ENCODE measurements around the gene LCA5L.

LCA5L gene

DNA sequence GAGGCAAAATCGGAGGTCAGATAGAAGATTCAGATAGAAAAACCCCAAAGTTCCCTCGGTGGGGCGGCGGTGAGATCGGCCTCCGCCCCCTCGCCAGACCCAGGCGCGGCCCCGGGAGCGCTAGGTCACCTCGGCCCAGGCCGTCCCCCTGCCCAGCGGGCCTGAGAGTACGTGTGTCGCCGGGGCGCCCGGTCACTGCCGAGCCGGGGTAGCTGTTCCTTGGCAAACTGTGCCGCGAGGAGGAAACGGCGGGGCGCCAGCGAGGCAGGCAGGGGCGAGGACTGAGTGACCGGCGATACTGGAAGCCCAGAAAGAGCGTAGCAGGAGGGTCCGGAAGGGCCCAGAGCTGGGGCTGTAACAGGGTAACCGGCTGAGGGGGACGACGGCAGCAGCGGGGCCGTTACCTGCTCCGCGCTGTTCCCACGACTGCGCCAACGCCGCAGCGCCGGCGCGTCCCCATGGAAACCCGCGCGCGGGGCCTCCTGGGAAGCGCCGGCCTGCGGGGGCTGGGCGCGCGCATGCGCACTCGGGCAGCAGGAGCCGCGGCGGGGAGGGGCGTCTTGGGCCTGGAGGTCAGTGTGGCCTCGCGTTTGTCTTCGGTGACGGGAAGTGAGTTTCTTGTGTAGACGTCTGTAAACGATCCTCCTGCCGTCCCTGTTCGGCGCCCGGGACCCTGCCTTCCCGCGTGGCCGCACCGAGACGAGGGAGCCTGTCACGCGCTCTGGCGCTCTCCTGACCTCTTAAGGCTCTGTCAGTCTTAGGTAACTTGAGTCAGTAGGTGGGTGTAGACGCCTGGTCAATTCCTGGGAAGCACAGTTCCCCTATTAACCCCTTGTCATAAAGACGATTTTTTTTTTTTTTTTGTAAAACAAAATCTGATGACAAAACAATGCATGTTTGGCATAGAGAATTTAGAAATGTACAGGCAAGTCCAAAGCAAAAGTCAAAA, at the start of gene LCA5L:
LCA5L (minus strand) TSS at position 458 of the 949 bp plus-strand sequence. CDS start 17,285 bp downstream, outside the sequence.
- DNase-seq (ENCODE audit: low read depth in 2 of 3, low spot score in 1 of 3): peak; percentile 80 to 85 (median 84)

DNA sequence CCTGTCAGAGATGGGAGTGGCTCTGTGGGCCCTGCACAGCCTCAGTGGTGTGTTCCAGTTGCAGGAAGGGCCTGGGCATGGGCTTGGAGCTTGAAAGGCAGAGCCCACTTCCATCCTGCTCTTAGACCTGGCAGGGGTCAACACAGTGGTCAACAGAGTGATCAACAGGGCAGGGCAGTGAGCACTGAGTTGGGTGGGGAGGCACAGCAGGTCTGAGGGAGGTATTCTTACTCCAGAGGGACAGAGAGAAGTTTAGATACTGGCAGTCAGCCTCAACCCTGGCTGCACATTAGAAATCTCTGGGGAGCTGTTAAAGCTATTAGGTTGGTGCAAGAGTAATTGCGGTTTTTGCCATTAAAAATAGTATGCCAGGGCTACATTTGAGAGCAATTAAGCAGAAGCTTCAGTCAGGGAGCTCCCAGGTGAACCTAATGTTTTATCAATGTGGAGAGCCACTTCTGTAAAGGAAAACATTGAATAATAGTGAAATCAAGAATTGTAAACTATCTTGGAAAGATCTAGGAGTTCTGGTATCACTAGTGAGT, 43.9 kb upstream of the LCA5L start:
- DNase-seq (ENCODE audit: low read depth in 2 of 3, low spot score in 1 of 3): no peak

DNA sequence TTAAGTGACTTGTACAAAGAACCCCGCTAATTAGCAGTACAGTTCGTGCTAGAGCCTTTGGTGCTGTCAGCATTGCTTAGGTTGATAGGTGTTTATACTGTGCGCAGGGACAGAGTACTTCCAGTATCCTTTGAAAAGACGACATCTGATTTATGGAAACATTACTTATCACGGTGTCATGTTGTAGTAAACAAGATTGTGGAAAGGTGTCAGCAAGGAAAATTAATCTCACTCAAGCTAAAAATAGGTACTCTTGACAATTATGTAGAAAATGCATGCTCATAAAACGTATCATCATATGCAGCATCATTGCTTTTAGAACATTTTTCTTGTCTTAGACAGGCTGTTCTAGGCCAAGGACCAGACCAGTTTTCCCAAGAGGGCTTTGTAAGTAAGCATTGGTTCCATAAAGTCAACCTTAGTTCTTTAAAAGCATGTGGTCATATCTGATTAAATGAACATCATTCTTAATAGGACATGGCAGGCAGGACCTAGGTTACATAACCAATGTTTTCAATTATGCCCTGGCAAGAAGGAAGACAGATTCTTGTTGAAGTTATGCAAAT, 39.2 kb upstream of the LCA5L start:
- no peak for DNase-seq (ENCODE audit: low read depth in 2 of 3, low spot score in 1 of 3)

DNA sequence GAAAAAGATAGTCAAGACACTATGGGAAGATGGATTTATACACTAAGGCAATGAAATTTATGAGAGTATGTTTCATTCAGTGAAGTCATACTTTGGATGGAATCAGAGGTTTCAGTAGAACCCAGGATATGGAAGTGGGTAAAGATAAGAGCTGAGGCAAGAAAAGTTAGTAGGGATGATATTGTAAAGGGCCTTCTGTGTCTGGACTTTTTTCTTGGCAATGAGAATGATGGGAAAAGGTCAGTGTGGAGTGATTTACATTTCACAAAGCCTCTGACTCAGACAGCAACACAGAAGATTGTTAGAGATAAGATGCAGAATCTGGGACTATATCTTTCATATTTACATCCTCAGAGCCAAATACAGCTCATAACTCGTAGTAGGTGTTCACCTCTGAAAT, 38.3 kb upstream of the LCA5L start:
- DNase-seq (ENCODE audit: low read depth in 2 of 3, low spot score in 1 of 3): no peak

DNA sequence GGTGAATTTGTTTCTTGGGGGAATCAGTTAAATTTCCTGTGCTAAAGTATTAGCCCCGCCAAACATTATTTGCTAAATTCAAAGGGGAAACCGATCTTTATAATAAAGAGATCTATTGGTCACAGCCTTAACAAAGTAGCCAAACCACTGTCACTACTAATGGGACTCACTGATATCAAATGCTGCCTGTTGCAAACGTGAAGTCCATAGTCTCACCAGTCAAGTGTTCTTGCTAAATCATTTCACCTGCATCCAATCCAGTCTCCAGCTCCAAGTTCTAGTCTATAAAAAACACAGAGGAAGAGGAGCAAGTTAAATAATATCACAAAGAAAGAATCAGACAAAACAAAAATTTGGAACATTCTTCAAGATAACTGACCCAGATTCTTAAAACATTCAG, 36.3 kb upstream of the LCA5L start:
- no peak for DNase-seq (ENCODE audit: low read depth in 2 of 3, low spot score in 1 of 3)

DNA sequence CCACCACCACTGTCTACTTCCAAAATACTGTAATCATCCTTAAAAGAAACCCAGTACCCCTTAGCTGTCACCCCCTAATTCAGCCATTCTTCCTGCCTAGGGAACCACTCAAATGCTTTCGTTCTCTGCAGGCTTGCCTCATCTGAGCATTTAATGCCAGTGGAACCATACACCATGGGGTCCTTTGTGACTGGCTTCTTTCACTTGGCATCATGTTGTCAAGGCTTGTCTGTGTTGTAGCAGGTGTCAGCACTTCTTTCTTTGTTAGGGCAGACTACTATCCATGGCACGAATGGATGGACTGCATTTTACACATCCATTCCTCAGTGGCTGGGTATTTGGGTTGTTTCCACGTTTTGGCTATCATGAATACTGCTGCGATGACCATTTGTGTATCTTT, 34.7 kb upstream of the LCA5L start:
- DNase-seq (ENCODE audit: low read depth in 2 of 3, low spot score in 1 of 3): no peak

DNA sequence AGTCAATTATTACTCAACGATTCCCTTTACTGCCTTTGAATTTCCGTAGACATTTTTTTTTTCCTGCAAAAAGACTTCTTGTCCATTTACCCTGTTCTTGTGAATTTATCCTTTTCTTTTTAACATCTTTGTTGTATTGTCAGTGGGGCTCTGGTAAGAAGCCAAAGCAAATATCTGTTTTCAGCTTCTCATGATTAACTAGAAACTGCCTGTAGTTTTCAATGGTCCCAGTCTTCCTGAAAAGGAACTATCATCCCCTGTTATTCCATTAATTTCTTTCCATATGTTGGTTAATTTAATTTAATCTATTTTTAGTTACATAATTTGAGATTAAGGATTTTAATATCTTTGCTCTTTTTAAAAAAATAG, 34.2 kb upstream of the LCA5L start:
- no peak for DNase-seq (ENCODE audit: low read depth in 2 of 3, low spot score in 1 of 3)

DNA sequence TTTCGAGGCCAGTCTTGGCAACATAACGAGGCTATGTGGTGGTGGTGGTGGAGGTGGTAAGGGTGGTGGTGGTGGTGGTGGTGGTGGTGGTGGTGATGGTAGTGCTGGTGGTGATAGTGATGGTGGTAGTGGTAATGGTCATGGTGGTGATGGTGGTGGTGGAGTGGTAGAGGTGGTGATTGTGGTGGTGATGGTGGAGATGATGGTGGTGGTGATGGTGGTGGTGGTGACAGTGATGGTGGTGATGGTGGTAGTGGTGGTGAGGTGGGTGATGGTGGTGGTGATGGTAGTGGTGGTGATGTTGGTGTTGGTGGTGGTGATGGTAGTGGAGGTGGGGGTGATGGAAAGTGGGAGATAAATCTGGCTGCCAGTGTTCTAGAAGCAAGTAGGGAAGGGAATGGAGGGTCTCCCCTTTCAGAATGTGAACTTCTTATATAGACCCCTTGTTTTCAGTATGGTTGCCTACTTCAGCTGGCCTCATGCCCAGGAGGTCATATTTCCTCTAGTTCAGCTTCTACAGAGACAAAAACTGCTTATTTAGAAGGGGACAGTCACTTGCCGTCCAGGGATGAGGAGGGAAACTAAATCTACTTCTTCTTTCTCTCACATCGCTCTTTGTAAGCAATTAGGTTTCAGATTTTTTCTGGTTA, 33.7 kb upstream of the LCA5L start:
- no peak for DNase-seq (ENCODE audit: low read depth in 2 of 3, low spot score in 1 of 3)

DNA sequence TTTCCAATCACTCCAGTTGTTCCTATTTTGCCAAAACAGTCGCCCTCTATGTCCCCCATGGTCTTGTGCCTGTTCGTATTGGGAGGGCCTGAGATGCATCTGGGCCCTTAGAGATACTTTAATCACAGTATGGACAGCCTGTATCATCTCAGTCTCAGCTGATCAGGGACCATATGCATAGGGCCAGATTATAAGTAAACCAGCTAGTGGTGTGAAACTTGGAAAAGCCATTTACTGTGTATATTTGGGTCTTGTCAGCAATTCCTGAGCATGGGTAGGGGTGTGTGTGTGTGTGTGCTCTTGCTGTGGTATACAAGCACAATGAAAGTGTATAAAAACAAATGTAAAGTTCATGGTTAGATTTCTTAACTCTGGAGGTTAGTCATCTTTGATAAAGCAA, 29.0 kb upstream of the LCA5L start:
- no peak for DNase-seq (ENCODE audit: low read depth in 2 of 3, low spot score in 1 of 3)

DNA sequence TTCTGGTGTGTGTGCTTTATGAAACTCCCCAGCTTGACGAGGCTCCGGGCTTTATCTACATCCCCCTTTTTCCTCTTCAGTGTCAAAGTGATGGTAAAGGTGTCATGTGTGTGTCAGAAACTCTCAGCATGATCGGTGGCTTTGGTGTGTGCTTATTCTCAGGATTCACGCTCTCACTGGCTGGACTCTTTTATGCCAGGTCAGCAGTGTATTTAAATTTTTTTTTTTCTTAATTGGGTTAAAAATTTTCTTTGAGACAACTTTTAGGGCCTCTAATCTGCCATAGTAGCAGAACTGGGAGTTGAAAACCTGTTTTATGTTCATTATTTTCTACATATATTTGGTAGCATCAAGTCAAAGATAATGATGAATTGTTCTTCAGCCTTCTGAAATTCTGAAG, 27.2 kb upstream of the LCA5L start:
- DNase-seq (ENCODE audit: low read depth in 2 of 3, low spot score in 1 of 3): no peak

DNA sequence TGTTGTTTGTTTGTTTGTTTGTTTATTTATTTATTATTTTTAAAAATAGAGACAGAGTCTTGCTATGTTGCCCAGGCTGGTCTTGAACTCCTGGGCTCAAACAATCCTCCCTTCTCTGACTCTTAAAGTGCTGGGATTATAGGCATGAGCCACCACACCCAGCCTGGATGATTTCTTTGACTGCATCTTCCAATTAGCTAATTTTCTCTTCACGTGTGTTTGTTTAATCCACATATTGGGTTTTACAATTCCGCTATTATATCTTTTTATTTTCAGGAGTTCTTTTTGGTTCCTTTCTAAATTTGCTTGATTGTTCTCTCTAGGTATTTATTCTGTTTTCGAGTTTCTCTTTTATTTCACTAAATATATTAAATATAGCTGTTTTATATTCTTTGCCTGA, 26.0 kb upstream of the LCA5L start:
- no peak for DNase-seq (ENCODE audit: low read depth in 2 of 3, low spot score in 1 of 3)

DNA sequence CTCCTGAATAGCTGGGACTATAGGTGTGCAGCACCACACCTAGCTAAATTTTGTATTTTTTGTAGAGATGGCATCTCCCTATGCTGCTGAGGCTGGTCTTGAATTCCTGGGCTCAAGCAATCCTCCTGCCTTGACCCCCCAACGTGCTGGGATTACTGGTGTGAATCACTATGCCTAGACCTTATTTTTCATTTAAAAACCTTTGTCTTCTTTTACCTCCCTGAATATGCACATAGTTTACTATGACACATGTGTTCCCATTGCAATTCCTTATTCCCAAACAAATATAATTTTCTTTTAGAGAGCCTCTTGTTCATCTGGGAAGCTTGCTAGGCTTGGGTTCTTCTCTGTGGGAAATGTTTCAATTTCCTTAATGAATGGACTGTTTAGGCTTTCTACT, 23.0 kb upstream of the LCA5L start:
- DNase-seq (ENCODE audit: low read depth in 2 of 3, low spot score in 1 of 3): no peak

DNA sequence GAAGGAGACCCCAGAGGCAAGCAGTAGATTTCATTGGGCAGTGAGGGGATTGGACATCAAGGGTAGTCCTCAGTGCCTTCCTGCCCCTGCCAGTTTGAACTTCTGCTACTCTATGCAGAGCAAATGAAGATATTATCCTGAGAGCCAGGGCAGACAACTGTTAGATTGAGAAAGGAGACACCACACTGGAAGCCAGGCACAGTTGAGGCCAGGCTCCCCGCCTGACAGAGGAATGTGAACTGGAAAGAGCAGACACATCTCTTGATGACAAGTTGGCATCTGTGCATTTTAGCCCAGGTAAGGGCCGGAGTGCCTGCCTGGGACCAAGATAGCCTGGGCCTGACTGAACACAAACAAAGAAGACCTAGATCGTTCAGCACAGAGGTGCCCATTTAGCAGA, 22.2 kb upstream of the LCA5L start:
- no peak for DNase-seq (ENCODE audit: low read depth in 2 of 3, low spot score in 1 of 3)

DNA sequence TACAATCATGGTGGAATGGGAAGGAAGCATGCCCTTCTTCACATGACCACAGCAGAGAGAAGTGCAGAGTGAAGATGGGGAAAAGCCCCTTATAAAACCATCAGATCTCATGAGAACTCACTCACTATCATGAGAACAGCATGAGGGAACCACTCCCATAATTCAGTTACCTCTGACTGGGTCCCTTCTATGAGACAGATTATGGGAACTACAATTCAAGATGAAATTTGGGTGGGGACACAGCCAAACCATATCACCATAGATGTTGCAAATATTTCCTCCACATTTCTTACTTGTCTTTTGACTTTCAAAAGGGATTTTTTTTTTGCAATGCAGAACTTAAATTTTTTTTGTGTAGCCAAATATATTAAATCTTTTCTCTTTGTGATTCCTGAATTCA, 21.0 kb upstream of the LCA5L start:
- no peak for DNase-seq (ENCODE audit: low read depth in 2 of 3, low spot score in 1 of 3)

DNA sequence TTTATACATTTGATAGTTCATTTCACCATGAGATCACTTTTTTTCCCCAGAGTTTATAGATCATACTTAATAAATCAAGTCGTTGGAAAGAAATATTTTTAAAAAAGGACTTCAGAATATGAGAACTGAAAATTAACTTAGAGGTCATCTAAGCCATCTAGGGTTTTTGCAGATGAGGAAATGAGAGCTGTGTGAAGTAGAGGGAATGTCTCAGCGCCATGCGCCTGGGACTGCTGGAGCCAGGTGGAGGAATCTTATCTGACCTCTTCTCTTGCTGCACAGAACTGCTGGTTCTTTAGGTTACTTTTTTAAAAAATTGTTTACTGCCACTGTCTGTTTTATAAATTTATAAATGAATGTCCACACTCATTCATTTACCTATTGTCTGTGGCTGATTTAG, 17.7 kb upstream of the LCA5L start:
- DNase-seq (ENCODE audit: low read depth in 2 of 3, low spot score in 1 of 3): no peak

DNA sequence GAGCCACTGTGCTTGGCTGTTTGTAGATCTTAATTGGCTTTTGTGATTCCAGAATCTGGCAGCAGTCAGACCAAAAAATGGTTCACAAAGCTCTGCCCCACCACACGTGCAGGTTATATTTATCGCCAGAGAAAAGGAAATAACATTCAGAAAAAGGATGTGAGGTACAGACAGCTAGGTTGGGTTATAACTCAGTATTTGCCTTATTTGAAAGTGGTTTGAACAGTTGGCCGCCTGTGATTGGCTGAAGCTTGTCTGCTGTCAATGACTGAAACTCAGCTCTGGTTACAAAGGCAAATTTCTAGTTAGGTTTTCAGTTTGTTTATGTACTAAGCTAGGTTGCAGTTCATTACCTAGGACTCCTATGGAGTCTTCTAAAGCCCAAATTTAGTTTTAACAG, 15.8 kb upstream of the LCA5L start:
- DNase-seq (ENCODE audit: low read depth in 2 of 3, low spot score in 1 of 3): no peak

DNA sequence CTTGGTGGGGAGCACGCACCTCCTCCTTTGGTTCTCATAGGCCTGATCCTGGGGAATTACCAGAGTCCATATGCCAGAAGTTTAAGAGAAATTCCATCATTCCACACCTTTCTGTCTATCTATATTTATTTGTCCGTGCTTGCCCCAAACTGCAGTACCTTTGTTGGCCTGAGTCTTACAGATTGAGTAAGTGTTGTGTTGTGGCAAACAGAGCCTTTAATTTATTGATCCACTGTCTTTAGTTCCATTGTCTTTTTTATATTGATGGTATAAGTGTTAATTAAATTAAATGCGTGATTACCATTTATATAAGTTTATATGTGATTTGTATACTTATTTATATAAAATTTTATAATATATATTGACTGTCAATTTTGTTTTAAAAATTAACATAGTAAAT, 11.1 kb upstream of the LCA5L start:
- DNase-seq (ENCODE audit: low read depth in 2 of 3, low spot score in 1 of 3): no peak

DNA sequence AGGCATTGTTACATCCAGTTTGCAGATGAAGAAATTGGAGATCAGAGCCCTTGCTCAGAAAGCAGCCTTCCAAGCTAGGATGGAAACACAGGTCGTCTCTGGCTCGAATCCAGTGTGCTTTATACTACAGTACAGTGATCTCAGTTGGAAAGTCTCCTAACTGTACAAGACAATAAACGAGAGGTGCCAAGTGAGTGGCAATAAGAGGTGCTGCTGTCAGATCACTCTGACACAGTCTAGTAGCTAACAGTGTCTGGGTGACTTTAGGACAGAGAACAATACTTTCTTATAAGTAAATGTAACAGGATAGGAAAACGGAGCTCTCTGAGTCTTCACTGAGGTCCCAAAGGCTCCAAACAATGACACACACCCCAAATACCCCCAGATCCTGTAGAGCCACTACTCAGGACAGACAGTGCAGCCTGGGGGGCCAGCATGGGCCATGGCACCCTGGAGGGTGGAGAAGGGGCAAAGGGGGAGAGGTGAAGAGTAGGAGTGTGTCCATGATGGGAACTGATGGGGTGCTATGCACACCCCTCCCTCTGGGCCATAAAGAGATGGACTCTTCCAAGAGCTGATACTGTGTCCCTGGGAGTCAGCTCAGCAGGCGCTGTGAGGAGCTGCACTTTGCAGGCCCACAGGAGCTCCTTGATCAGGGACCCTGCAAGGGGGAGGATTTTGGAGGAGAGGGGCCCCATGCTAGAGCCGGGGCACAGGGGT, 9.5 kb upstream of the LCA5L start:
- DNase-seq (ENCODE audit: low read depth in 2 of 3, low spot score in 1 of 3): no peak

DNA sequence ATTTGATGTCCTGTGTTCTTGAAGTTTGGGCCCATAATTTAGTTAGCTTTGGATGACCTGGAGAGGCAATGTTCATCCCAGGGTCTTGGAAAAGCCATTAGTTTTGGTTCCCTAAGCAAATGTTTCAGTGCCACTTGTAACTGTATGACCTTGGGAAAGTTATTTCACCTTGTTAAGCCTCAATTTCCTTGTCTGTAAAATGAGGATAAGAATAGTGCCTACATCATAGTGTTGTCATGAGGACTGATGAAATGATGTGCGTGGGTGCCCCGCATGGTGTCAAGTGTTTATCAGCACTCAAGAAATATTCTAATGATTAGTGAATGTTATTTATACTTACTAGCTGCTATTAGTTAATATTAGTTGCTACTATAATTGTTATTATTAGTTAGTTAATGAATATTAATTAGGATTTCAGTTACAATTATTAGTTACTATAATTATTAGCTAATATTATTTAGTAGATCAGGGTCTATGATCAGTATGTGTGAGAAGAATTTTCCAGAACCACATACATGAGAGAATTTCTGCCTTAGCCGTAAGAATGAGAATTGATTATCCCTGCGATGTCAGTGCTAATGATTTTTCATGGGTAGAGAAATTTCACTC, 8.1 kb upstream of the LCA5L start:
- DNase-seq (ENCODE audit: low read depth in 2 of 3, low spot score in 1 of 3): no peak

DNA sequence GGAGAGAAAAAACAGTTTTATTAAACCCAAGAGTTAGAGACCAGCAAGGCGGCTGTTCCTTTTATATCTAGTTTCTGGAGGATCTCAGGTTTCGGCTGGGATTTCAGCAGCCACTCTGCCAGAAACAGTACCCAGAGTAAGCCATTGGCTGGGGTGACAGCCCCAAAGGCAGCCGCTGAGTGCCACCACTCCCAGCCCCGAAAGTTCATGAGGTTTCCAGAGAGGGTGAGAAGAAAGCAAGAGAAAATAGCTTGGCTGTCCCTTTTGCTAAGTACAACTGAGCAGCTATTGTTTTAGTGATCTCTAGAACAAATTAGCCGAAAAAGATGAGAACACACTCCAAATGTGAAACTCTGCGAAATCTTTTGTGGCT, 7.4 kb upstream of the LCA5L start:
- no peak for DNase-seq (ENCODE audit: low read depth in 2 of 3, low spot score in 1 of 3)

Measured in stimulated activated CD4-positive, alpha-beta T cell treated with anti-CD3 and anti-CD28 coated beads, Interleukin-12 subunit alpha, Interleukin-12 subunit beta, amount 100 ng/mL, for 48 hours (primary cell).